ENCODE results near the gene MTG1.

GRCh38 chr10:133440633-133441285 is 46.8 kb downstream of the MTG1 start:
- TF ChIP-seq EZH2 (IDR thresholded peaks at IDR 0.05; ENCODE audit: low read length, missing control alignments): no peak
- TF ChIP-seq CTCF (conservative IDR thresholded peaks at IDR 0.05 in 1 of 2, IDR thresholded peaks at IDR 0.05 in 1 of 2; ENCODE audit: low read depth in 1 of 2, low read length in 2 of 2): no peak

Measured in fibroblast of lung (primary cell).